Stimulated activated CD8-positive, alpha-beta memory T cell treated with anti-CD3 and anti-CD28 coated beads, Interleukin-7, amount 100 ng/mL, for 48 hours (primary cell): ENCODE measurements around the gene SLC26A1.
"Not testable (repeated sequence)": the region's sequence is repeated elsewhere in the genome, so short reads cannot be mapped to it uniquely, and the experiment has no call there.

ENCODE experiments used
- DNase-seq, 2 donors: peaks; one replicate each; pipeline ENCODE4 v3.0.0-alpha.2; 2020; ENCODE audit warnings: low read depth in 1 of 2; ENCODE audit errors: extremely low read depth in 1 of 2

The SLC26A1 gene

DNA sequence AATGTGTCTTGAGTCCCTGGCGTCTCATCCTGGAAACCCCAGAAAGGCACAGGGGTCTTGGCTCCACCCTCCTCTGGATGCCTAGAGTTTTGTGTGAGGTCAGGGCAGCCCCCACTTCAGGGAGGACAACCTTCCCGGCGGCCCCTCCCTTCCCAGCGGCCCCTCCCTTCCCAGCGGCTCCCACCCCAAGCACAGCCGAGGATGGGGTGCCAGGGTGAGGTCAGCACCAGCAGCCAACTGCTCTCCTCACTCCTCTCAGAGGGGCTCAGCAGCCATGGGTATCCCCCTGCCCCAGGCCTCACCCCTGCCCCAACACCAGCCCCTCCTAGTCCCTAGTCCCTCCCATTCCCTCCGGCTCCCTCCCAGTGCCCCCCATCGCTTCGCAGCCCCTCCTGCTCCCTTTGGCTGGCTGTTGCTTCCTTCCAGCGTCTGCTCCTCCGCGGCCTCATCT lies 37.2 kb downstream of the SLC26A1 start:
- DNase-seq = no peak

DNA sequence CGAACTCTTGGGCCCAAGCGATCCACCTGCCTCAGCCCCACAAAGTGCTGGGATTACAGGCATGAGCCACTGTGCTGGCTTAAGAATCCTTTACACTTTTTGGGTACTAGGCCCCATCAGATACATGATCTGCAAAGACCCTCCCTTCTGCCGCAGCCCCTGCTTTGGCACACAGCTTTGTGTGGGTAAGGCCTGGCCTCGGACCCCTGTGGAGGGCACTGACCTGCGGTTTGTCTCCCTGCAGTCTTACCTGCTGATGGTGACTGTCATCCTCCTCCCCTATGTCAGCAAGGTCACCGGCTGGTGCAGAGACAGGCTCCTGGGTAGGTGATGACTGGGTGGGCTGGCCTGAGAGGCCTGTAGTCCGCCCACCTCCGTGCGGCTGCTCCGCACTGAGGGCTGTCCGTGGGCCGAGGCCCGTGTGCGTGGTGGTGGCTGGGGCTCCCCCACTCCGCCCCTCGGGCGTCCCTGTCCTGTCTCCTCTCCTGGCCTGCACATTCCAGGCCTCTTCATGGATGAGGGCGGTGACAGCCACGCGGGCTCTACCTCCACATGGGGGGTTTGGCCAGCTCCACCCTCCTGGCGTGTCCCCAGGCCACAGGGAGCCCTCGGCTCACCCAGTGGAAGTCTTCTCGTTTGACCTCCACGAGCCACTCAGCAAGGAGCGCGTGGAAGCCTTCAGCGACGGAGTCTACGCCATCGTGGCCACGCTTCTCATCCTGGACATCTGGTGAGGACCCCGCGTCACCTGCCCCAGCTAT lies 37.9 kb downstream of the SLC26A1 start:
- DNase-seq = no peak

DNA sequence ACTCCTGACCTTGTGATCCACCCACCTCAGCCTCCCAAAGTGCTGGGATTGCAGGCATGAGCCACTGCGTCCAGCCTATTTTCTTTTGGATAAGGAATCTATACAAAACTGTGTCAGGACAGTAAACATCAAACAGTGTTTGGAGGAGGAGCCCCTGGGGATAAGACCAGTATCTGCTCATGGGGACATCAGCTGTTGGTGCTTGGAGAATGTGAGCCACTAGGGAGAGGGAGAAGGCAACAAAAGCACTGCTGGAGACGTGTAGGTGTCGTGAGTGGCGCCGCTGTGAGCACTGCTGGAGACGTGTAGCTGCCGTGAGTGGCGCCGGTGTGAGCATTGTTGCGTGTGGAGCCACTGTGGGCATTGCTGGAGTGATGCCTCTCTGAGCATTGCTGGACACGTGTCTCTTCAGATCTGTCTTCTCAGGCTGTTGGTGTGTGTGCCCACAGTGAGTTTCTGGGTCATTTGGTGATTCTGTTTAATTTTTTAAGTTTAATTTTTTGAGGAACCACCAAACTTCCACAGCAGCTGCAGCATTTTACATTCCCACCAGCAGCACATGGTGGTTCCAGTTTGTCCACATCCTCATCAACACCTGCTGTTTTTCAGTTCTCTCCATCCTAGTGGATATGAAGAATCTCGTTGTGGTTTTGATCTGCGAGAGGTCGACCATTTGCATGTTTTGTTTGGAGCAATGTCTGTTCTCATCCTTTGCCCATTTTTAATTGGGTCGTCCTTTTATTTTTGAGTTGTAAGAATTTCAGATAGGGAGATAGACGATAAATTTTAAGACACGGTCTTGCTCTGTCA lies 38.8 kb downstream of the SLC26A1 start:
- DNase-seq = no peak

DNA sequence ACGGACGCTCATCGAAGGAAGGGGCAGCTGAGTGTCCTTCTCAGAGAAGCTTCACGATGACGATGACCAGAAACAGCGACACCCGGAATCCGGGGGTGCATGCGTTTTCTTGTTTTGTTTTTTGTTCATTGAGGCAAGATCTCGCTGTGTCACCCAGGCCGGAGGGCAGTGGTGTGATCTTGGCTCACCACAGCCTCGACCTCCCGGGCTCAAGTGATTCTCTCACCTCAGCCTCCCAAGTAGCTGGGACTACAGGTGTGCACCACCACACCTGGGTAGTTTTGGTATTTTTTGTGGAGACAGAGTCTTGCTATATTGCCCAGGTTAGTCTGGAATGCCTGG lies 39.7 kb downstream of the SLC26A1 start:
- DNase-seq = no peak

DNA sequence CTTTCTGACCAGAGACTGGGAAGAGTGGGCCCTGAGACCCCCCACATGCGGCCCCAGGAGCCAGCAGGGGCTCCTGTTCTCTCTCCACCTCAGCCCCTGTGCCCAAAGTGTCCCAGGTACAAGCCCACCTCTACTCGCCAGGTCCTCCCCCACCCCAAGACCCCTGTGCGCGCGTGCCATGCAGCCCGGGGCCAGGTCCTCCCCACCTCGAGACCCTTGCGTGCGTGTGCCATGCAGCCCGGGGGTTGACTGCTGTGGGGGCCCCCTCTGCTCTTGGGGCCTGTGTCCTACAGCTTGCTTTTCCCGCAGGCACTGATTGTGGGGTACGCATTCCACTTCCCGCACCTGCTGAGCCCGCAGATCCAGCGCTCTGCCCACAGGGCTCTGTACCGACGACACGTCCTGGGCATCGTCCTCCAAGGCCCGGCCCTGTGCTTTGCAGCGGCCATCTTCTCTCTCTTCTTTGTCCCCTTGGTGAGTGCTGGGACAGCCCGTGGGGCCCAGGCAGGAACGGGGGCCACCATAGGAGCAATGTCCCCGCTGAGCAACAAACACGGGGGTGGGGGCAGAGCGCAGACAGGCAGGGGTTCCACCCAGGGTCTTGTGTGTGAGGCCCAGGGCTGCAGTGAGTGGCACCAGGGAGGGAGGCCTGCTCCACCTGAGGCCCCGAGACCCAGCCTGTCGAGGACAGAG lies 40.2 kb downstream of the SLC26A1 start:
- no peak for DNase-seq

DNA sequence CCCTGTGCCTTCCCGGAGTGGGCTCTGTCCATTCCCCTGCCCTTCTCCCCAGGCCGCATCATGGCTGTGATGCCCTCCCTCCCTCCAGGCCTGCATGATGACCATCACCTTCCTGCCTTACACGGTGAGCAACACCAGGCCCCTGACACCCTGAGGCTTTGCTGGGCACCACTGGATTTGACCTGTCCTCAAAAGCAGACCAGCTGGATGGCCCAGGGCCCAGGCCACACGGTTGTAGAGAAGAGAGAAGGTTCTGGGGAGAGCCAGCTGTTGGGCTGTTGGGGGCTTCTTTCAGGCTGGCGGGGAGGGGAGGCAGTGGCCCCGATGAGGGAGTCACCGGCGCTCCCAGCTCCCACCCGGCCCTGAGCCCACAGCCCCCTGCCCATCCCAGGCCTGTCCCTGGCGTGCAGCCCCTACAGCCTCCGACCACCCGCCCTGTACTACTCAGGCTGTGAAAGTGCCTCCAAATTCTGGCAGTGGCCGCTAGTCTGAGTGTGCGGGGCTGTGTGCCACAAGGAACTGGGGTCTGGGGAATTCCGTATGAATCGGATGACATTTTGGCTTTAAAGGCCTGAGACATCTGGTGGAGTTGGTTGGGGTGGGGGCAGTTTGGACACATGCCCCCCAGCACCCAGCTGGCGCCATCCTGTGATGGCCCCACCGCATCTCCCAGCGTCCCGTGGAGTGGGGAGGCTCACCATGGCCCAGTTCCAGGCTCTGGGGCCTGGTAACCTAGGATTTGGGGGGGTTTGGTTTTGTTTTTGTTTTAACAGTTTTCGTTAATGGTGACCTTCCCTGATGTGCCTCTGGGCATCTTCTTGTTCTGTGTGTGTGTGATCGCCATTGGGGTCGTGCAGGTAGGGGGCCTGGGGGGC lies 41.4 kb downstream of the SLC26A1 start:
- DNase-seq = no peak

DNA sequence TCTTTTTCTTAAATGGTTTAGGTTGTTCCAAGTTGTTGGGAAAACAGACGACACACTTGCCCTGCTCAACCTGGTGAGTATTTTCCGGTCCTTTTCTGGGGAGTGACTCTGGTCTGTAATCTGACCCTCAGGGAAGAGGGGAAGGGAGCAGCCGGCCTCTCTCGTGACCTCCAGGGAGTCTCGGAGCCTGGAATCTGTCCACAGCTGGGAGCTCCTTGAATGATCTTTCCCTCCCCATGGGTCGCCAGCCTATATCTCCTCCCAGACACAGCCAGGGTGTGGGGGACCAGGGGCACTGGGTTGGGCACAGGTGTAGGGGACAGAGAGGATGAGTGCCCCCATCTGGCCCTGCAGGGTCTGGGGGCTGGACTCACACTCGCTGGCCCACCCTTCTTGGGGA lies 42.0 kb downstream of the SLC26A1 start:
- DNase-seq = no peak

DNA sequence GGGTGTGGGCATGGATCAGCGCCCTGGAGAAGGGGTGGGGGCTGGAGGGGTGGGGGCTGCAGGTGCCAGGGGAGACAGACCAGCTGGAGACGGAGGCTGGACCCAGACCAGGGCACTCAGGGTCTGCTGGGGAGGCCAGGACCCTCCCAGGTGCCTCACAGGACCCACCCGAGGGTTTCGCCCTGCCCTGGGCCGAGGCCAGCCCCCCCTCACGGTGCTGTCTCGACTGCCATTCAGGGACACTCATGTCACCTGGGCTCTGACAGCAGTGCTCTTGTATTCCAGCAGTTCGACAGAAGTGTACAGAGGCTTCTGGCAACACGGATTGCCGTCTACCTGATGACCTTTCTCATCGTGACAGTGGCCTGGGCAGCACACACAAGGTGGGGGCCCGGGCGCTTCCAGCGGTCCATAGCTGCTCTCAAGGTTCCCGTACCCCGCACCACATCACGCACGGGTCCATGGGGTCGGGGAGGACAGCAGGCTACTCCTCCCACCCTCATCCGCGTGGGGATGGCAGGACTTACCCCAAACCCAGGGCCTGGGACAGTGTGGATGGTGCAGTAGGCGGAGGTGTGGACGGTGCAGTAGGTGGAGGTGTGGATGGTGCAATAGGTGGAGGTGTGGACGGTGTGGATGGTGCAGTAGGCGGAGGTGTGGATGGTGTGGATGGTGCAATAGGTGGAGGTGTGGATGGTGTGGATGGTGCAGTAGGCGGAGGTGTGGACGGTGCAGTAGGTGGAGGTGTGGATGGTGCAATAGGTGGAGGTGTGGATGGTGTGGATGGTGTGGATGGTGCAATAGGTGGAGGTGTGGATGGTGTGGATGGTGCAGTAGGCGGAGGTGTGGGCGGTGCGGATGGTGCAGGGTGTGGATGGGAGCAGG lies 42.8 kb downstream of the SLC26A1 start:
- no peak for DNase-seq

DNA sequence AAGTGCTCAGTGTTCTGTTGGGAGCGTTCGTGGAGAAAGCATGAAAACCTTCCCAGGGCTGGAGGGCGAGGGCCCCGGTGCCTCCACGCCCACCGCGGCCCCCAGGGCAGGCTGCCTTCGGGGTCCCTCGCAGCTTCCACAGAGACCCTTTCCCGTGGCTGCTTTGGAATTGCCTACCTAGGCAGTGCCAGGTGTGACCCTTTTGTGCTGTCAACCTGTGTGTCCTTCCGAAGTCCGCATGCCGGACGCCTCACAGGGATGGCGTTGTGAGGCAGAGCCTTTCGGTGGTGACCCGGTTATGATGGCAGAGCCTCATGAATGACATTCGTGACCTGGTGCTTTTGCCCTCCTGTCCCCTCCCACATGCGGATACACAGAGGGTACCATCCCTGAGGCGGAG lies 43.5 kb downstream of the SLC26A1 start:
- no peak for DNase-seq

DNA sequence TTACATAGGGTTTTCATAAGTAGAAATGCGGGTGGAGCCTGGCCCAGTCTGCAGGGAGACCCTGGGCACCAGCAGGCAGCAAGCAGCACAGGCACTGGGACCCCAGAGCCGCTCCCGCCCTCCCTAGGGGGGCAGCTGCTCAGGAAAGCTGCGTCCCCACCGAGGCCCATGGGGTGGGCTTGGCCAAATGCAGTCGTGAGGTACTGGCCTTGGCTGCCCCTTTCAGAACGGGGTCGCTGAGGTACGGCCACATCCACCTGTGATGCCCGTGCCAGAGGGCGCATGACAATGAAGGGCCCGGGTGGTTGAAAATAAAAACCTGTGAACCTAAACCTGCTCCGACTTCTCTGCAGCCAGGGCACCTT lies 44.3 kb downstream of the SLC26A1 start:
- DNase-seq = no peak

DNA sequence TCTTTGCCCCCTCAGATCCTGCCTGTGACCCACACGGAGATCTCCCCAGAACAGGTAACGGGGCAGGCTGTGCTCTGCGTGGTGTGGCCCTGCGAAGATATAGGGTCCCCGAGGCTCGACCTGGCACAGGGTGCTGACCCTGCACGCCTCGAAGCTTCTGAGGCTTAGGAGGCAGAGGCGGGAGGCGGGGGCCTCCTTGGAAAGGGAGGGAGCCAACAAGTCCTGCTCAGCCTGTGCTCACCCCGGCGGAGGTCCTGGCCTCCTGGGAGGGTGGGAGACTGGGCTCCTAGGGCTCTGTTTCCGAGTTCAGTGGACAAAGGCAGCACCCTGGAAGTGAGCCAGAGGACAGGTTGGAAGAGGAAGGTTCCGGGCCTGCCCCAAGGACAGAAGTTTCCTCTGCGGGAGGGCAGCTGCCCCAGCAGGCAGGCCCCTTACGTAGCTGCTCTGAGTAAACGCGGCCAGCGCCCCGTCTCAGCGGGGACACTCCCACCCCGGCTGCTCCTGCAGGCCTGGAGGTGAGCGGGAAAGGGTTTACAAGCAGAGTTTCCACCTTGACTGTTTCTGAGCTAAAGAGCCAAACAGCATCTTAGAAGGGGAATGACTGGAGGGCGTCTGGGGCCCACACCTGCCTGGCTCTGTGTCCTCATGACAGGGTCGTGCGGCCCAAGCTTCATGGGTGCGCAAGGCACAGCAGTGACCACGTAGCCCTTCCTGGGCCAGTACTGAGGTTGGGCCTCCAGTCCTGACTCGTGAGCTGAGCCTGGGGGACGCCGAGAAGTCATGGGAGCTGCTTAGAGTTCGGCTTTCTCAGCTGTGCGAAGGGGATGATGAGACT lies 44.9 kb downstream of the SLC26A1 start:
- no peak for DNase-seq

DNA sequence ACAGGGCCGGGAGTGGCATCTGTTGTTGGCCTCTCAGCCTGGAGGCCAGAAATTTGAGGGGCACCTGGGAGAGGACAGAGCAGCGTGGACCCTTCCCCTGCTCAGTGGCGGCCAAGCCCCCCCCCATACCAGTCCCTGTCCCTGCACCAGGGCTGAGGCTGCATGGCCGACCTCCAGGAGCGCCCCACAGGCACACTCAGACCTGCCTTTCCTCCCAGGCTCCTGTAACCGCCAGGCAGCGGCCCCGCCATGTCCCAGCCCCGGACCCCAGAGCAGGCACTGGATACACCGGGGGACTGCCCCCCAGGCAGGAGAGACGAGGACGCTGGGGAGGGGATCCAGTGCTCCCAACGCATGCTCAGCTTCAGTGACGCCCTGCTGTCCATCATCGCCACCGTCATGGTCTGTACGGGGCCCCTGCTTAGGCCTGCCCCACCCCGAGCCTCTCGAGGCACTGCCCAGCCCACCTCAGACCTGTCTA lies 45.7 kb downstream of the SLC26A1 start:
- DNase-seq = no peak

DNA sequence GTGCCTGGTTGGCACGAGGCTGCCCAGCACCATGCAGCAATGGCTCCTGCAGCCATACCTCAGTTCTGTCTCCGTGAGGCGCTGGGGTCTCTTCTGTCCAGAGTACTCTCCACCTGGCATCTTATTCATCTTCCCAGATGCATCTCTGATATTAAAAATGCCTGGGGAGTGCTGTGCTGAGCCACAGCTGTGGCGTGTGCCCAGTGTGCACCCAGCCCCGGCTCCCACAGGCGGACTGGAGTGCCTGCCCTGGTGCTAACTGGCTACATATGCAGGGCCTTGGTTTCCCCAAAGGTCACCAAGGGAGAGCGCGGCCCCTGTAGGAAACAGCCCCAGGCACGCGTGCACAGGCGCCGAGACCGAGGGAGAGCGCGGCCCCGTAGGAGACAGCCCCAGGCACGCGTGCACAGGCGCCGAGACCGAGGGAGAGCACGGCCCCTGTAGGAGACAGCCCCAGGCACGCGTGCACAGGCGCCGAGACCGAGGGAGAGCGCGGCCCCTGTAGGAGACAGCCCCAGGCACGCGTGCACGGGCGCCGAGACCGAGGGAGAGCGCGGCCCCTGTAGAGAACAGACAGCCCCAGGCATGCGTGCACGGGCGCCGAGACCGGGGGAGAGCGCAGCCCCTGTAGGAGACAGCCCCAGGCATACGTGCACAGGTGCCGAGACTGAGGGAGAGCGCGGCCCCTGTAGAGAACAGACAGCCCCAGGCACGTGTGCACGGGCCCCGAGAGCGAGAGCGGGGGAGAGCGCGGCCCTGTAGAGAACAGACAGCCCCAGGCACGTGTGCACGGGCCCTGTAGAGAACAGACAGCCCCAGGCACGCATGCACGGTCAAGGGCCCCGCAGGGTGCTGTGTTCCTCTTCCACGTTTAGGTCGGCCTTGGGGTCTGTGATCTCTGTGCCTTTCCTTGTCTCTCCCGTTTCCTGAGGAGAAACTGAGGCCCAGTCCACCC lies 46.4 kb downstream of the SLC26A1 start:
- no peak for DNase-seq

DNA sequence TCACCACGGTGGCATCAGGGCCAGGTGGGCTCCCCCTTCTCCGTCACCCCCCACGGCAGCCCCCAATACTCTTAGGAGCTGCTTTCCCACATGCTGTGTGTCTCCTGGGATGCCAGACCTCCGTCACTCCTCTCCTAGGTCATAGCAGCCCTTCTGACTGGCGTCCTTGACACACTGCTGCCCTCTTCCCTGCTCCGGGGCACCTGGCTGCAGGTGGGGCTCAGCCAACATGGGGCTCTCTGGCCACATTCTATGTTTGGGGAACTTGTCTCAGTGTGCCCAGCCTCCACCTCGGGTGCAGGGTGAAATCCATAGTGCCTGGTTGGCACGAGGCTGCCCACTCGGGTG lies 47.1 kb downstream of the SLC26A1 start:
- DNase-seq = no peak

DNA sequence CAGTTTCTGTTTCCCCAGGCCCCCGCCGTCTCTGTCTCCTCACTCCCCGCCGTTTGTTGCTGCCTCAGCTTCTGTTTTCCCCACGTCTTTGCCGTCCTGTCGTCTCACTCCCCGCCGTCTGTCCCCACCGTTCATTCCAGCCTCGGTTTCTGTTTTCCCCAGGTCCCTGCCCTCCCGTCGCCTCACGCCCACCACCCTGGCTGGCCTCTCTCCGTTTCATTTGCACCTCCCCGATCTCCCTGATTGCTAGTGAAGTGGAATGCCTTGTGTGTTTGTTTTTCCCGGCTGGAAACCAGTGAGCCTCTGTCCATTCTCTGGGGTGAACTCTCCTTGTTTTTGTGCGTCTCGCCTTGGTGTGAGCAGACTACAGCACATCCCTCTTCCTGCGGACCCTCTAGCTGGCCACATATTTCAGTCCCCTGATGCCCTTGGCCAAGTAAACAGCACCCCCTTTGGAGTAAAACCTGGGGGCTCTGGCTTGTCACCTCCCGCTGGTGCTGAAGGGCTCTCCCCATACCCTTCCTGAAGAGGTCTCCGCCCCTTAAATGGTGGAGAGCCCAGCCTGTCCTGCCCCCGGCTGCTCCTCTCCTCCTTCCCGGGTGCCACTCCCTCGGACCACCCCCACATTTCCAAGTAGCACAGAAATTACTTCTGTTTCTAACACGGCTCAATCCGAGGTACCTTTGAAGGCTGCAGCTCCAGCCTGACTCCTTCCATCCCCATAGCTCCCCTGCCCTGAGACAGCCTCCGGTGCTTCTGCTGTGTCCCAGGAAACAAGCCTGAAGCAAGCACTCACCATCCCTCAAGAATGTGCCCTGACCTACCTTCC lies 47.7 kb downstream of the SLC26A1 start:
- DNase-seq = no peak

DNA sequence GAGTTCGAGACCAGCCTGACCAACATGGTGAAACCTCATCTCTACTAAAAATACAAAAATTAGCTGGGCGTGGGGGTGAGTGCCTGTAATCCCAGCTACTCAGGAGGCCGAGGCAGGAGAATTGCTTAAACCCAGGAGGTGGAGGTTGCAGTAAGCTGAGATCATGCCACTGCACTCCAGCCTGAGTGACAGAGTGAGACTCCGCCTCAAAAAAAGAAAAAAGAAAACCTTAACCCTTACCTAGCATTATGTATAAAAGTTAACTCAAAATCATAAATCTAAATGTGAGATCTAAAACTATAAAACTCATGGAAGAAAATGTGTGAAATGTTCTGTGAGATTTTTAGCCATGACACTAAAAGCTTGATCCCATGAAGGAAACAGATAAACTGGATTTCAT lies 53.7 kb downstream of the SLC26A1 start:
- not testable (repeated sequence) for DNase-seq
